Endothelial cell of umbilical vein (primary cell): ENCODE data around the gene AMDHD2. TPM values are rescaled to one million over a fixed set of nuclear protein-coding genes. Genes with fewer than 3 reads are reported as not detected.

Experiments
- BruUV-seq: library from RNA; stranded (reverse); fragments of 400-500 nt; replicated peaks from 2 replicates; lab custom pipeline; 2021; lab: Mats Ljungman, UMichigan
- CTCF ChIA-PET: fragments of 300-600, 350-600 bp; sonication (Branson Sonifier 250); formaldehyde crosslinking; loops from one replicate; lab custom pipeline; 2021; ENCODE audit warnings: antibody characterized with exemption, inconsistent platforms; lab: Charles Lee
- POLR2A ChIA-PET: fragments of 300-600, 350-600 bp; sonication (Branson Sonifier 250); formaldehyde crosslinking; loops from one replicate; lab custom pipeline; 2021; ENCODE audit warnings: antibody characterized with exemption, inconsistent platforms; lab: Charles Lee
- DNase-seq: peaks from one replicate; pipeline ENCODE4 v3.0.0-alpha.2; 2011; ENCODE audit warnings: low read depth, low spot score
- FAIRE-seq: peaks from 2 replicates; lab custom pipeline; 2011; peaks lifted over from hg19 to GRCh38; lab: Jason Lieb, UNC
- H2AFZ ChIP-seq: 2 replicates; pipeline ENCODE4 v1.6.0; 2012; ENCODE audit warnings: low read depth, low read length, control low read depth, inconsistent platforms
- H3K27ac ChIP-seq: 2 replicates; pipeline ENCODE4 v1.5.1; 2011; ENCODE audit warnings: low read depth, mild to moderate bottlenecking, control low read depth, low read length, moderate library complexity; ENCODE audit not compliant: insufficient read depth
- H3K27me3 ChIP-seq, 2 experiments: 2 replicates each; pipeline versions ENCODE4 v1.6.0 to v1.6.1; 2011; ENCODE audit warnings: low read length in 2 of 2, mixed read lengths in 1 of 2; ENCODE audit not compliant: control insufficient read depth in 2 of 2, insufficient read depth in 2 of 2
- H3K36me3 ChIP-seq, 2 experiments: 2 replicates in 1 of 2; 3 replicates in 1 of 2; pipeline ENCODE4 v1.5.1; 2011; ENCODE audit warnings: low read length in 2 of 2, mild to moderate bottlenecking in 1 of 2, moderate library complexity in 1 of 2; ENCODE audit not compliant: control insufficient read depth in 2 of 2, insufficient read depth in 2 of 2; ENCODE audit errors: extremely low read depth in 1 of 2
- H3K4me1 ChIP-seq: 3 replicates; pipeline ENCODE4 v1.5.1; 2011; ENCODE audit warnings: mild to moderate bottlenecking, low read length; ENCODE audit not compliant: control insufficient read depth, insufficient read depth; ENCODE audit errors: extremely low read depth
- H3K4me2 ChIP-seq: 2 replicates; pipeline ENCODE4 v1.6.1; 2011; ENCODE audit warnings: low read length, control low read depth, mixed read lengths; ENCODE audit not compliant: insufficient read depth
- H3K4me3 ChIP-seq, 3 experiments: fragments of 200-600 bp in 1 of 3; sonication (generic), shearing (Covaris generic) in 1 of 3; replicated peaks in 1 of 3; 2 replicates each; pipeline ENCODE4 v1.5.1; 2011 to 2016; ENCODE audit warnings: control low read depth in 3 of 3, low read length in 3 of 3, mild to moderate bottlenecking in 2 of 3, inconsistent platforms in 1 of 3, low read depth in 1 of 3, moderate library complexity in 1 of 3; ENCODE audit not compliant: insufficient read depth in 1 of 3
- H3K79me2 ChIP-seq: 2 replicates; pipeline ENCODE4 v1.6.0; 2012; ENCODE audit warnings: low read length, inconsistent platforms; ENCODE audit not compliant: control insufficient read depth, insufficient read depth
- H3K9ac ChIP-seq: replicated peaks from 2 replicates; pipeline ENCODE3; 2011; ENCODE audit warnings: low read length, control low read depth; ENCODE audit not compliant: insufficient read depth; ENCODE audit errors: extremely low read depth
- H3K9me1 ChIP-seq: replicated peaks from 3 replicates; pipeline ENCODE4 v1.6.0; 2011; ENCODE audit warnings: mild to moderate bottlenecking, low read length; ENCODE audit not compliant: control insufficient read depth, insufficient read depth; ENCODE audit errors: extremely low read depth
- H3K9me3 ChIP-seq: replicated peaks from 2 replicates; pipeline ENCODE4 v1.5.1; 2012; ENCODE audit warnings: low read length, inconsistent platforms; ENCODE audit not compliant: control insufficient read depth, insufficient read depth
- H4K20me1 ChIP-seq: replicated peaks from 2 replicates; pipeline ENCODE3; 2011; ENCODE audit warnings: mild to moderate bottlenecking, low read length; ENCODE audit not compliant: control insufficient read depth, insufficient read depth; ENCODE audit errors: extremely low read depth
- EZH2 ChIP-seq: IDR thresholded peaks from 2 replicates; pipeline ENCODE4 v1.6.1; 2012; ENCODE audit warnings: borderline replicate concordance, low read depth, mild to moderate bottlenecking, moderate library complexity, low read length, inconsistent platforms; ENCODE audit not compliant: severe bottlenecking
- FOS ChIP-seq: IDR thresholded peaks from 2 replicates; pipeline ENCODE4 v1.6.1; 2011; ENCODE audit warnings: mild to moderate bottlenecking, low read length, moderate library complexity, borderline replicate concordance; ENCODE audit not compliant: insufficient read depth
- MYC ChIP-seq: IDR thresholded peaks from one replicate; pipeline ENCODE4 v1.6.1; 2011; ENCODE audit warnings: mild to moderate bottlenecking, low read depth, low read length
- POLR2AphosphoS5 ChIP-seq: IDR thresholded peaks from 2 replicates; pipeline ENCODE4 v1.6.1; 2012; ENCODE audit warnings: low read depth, mild to moderate bottlenecking, control low read depth, low read length, moderate library complexity; ENCODE audit not compliant: insufficient read depth
- dilution Hi-C: fragments of 300-500 bp; cut with MboI; formaldehyde crosslinking; loops from one replicate; pipeline ENCODE4 v1.15.0; 2019; ENCODE audit warnings: low sequenced_read_pairs; ENCODE audit not compliant: extremely low pct_ligation_motif_present
- intact Hi-C: fragments of 100-400 bp; cut with micrococcal nuclease; formaldehyde crosslinking; loops from one replicate; pipeline ENCODE4 v1.10.0; 2022
- polyA plus RNA-seq, 4 experiments: library from polyadenylated mRNA; depleted of rRNA in 3 of 4; stranded (reverse) in 3 of 4; unstranded in 1 of 4; fragments of >200 nt; gene quantifications; 2 replicates each; pipeline versions ENCODE4 v1.2.1 to v1.2.3, GENCODE V29; 2011 to 2012; ENCODE audit warnings: missing spikeins in 1 of 4
- total RNA-seq: library from RNA; stranded (reverse); gene quantifications from 2 replicates; pipeline ENCODE4 v1.2.3, GENCODE V29; 2021
- TF ChIP-seq, protein P1 (sequence below): IDR thresholded peaks from 2 replicates; pipeline ENCODE4 v1.6.1; 2011; ENCODE audit not compliant: insufficient read depth, insufficient read length
- TF ChIP-seq, protein P2 (sequence below), 2 donors: IDR thresholded peaks; 1 replicate in 1 of 2; 2 replicates in 1 of 2; pipeline ENCODE4 v1.5.1; 2011; ENCODE audit warnings: low read length in 2 of 2, mild to moderate bottlenecking in 2 of 2, moderate library complexity in 2 of 2, control low read depth in 1 of 2, inconsistent platforms in 1 of 2, low read depth in 1 of 2; ENCODE audit not compliant: insufficient read depth in 1 of 2; ENCODE audit errors: extremely low read depth in 1 of 2

Gene AMDHD2
- total and polyA plus RNA-seq, 2 donors (not counting 3 experiments of a cell fraction or from before 2014, with no cell fraction given), result 39.4 to 59.5 TPM

DNA sequence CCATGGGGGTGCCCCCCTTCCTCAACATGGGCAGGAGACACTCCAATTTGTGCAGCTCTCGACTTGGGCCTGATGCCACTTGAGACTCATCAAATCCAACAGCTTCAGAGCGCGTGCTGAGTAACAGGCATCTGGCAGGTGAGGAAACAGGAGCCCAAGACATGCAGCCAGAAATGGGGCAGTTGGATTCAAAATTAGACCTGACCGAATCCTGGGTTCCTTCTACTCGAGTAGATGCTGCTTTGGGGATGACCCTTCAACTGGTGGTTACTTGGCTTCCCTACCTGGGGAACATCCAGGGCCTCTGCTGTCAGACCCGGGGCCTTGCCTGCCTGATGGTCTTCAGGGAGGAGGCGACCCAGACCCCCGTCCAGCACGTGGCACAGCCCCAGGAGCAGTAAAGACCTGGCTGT, 49.6 kb upstream of the AMDHD2 start:
- Histone ChIP-seq H2AFZ (no peak overlapping the region), H3K4me1 (peaks cover 10% of the 10 kb centered on the region), H3K36me3 (no peaks in the 10 kb centered on the region), H3K4me2 (no peak overlapping the region), H3K27ac (no peak overlapping the region), H3K9ac (no peak overlapping the region), H4K20me1 (no peaks in the 10 kb centered on the region), H3K9me1 (no peaks in the 10 kb centered on the region), H3K4me3 (no peak overlapping the region), H3K79me2 (peaks cover under 1% of the 10 kb centered on the region), H3K9me3 (no peaks in the 10 kb centered on the region), H3K27me3 (peaks cover 18 to 22% of the 10 kb centered on the region in 2 experiments)
- ChIA-PET POLR2A (no interaction called here), CTCF (interaction anchor here (1.3 to 1.9 kb wide), 2 partner anchors 13 to 31 kb away, joined by 5 to 6 read pairs; no protein-coding TSS in a partner anchor)
- DNase-seq (no peak), FAIRE-seq (no peak)
- intact Hi-C loops (no loop called here), dilution Hi-C loops (no loop called here)
- TF ChIP-seq FOS (no peak), POLR2AphosphoS5 (no peak), EZH2 (peak; percentile 53), MYC (no peak)
- TF ChIP-seq, protein P1, sequence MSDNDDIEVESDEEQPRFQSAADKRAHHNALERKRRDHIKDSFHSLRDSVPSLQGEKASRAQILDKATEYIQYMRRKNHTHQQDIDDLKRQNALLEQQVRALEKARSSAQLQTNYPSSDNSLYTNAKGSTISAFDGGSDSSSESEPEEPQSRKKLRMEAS, result no peak
- TF ChIP-seq, protein P2, sequence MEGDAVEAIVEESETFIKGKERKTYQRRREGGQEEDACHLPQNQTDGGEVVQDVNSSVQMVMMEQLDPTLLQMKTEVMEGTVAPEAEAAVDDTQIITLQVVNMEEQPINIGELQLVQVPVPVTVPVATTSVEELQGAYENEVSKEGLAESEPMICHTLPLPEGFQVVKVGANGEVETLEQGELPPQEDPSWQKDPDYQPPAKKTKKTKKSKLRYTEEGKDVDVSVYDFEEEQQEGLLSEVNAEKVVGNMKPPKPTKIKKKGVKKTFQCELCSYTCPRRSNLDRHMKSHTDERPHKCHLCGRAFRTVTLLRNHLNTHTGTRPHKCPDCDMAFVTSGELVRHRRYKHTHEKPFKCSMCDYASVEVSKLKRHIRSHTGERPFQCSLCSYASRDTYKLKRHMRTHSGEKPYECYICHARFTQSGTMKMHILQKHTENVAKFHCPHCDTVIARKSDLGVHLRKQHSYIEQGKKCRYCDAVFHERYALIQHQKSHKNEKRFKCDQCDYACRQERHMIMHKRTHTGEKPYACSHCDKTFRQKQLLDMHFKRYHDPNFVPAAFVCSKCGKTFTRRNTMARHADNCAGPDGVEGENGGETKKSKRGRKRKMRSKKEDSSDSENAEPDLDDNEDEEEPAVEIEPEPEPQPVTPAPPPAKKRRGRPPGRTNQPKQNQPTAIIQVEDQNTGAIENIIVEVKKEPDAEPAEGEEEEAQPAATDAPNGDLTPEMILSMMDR (IDR thresholded peaks at IDR 0.05; ENCODE audit: extremely low read depth in 1 of 2, insufficient read depth in 1 of 2, low read depth in 1 of 2, low read length in 2 of 2), result no peak
- BruUV-seq, result no TSS peak
